SH-SY5Y (cell line): Measurements from ENCODE around the gene GLUL.

ENCODE experiments used
- GATA2 ChIP-seq: IDR thresholded peaks from 2 replicates; pipeline ENCODE4 v1.6.1; 2011; ENCODE audit warnings: mild to moderate bottlenecking, low read depth, low read length
- GATA3 ChIP-seq: IDR thresholded peaks from 2 replicates; pipeline ENCODE4 v1.6.1; 2011; ENCODE audit warnings: low read depth, mild to moderate bottlenecking, low read length, moderate library complexity

- TF ChIP-seq GATA3: no peak
- no peak for TF ChIP-seq GATA2
Measured at GRCh38 chr1:182337736-182338571, 53.6 kb downstream of the GLUL start.
